Parathyroid adenoma (tissue), 2 donors: ENCODE measurements around the gene PPP1R14B.
A peak's percentile ranks its signal among the peaks of the same experiment; 100 is the strongest.

Experiments
- H2AFZ ChIP-seq: fragments of 300-600 bp; sonication (generic); one replicate; pipeline ENCODE4 v1.7.0; 2017; ENCODE audit warnings: antibody characterized with exemption, mild to moderate bottlenecking
- H3K27ac ChIP-seq: fragments of 300-600 bp; sonication (generic); one replicate; pipeline ENCODE4 v1.7.0; 2017
- H3K27me3 ChIP-seq: fragments of 300-600 bp; sonication (generic); one replicate; pipeline ENCODE4 v1.7.0; 2017; ENCODE audit warnings: low read length; ENCODE audit not compliant: control insufficient read depth, insufficient read depth
- H3K36me3 ChIP-seq: fragments of 300-600 bp; sonication (generic); one replicate; pipeline ENCODE4 v1.7.0; 2017; ENCODE audit warnings: low read length; ENCODE audit not compliant: control insufficient read depth, insufficient read depth
- H3K4me1 ChIP-seq: fragments of 300-600 bp; sonication (generic); one replicate; pipeline ENCODE4 v1.7.0; 2017; ENCODE audit warnings: control low read depth
- H3K4me2 ChIP-seq: fragments of 300-600 bp; sonication (generic); one replicate; pipeline ENCODE4 v1.7.0; 2017; ENCODE audit warnings: low read length
- H3K4me3 ChIP-seq: fragments of 300-600 bp; sonication (generic); one replicate; pipeline ENCODE4 v1.7.0; 2017; ENCODE audit warnings: low read depth, low read length
- H3K79me2 ChIP-seq: fragments of 300-600 bp; sonication (generic); one replicate; pipeline ENCODE4 v1.7.0; 2017; ENCODE audit warnings: control low read depth
- H3K9ac ChIP-seq: fragments of 300-600 bp; sonication (generic); one replicate; pipeline ENCODE4 v1.7.0; 2017; ENCODE audit warnings: mild to moderate bottlenecking
- H3K9me3 ChIP-seq: fragments of 300-600 bp; sonication (generic); one replicate; pipeline ENCODE4 v1.7.0; 2017; ENCODE audit warnings: low read length; ENCODE audit not compliant: control insufficient read depth
- CTCF ChIP-seq: fragments of 300-600 bp; sonication (generic); IDR thresholded peaks from one replicate; pipeline ENCODE4 v1.7.0; 2017; ENCODE audit warnings: antibody characterized with exemption, mild to moderate bottlenecking
- donor health status: primary hyperparathyroidism.

The PPP1R14B gene

GRCh38 chr11:64240435-64241240 is 6.1 kb downstream of the PPP1R14B start, which contains the start of gene FKBP2:
Gene FKBP2, plus strand, starts transcription at chr11:64241095. Its CDS starts 1,293 bp downstream, at chr11:64242388.
- H3K9ac ChIP-seq = peak within 1 kb of the TSS; percentile 53
- peak within 1 kb of the TSS; percentile 97 for H3K4me2 ChIP-seq
- peaks cover 12% of the 10 kb centered on the region for H3K4me1 ChIP-seq
- no peak for TF ChIP-seq CTCF
- H3K4me3 ChIP-seq = peak within 1 kb of the TSS; percentile 79
- H2AFZ ChIP-seq = peak within 1 kb of the TSS; percentile 78
- no peaks in the 10 kb centered on the region for H3K9me3 ChIP-seq
- no peaks in the 10 kb centered on the region for H3K27me3 ChIP-seq
- no peaks in the 10 kb centered on the region for H3K79me2 ChIP-seq
- no peaks in the 10 kb centered on the region for H3K36me3 ChIP-seq
- H3K27ac ChIP-seq = peak within 1 kb of the TSS; percentile 99

GRCh38 chr11:64239662-64240434 is 6.9 kb downstream of the PPP1R14B start:
- peak overlapping the region; percentile 99 for H3K27ac ChIP-seq
- peak overlapping the region; percentile 79 for H3K4me3 ChIP-seq
- TF ChIP-seq CTCF = no peak
- H3K36me3 ChIP-seq = no peaks in the 10 kb centered on the region
- H3K9me3 ChIP-seq = no peaks in the 10 kb centered on the region
- no peaks in the 10 kb centered on the region for H3K27me3 ChIP-seq
- peak overlapping the region; percentile 97 for H3K4me2 ChIP-seq
- H3K9ac ChIP-seq = no peak overlapping the region
- no peaks in the 10 kb centered on the region for H3K79me2 ChIP-seq
- H3K4me1 ChIP-seq = peaks cover 12% of the 10 kb centered on the region
- H2AFZ ChIP-seq = peak overlapping the region; percentile 78

GRCh38 chr11:64238999-64239398 is 7.7 kb downstream of the PPP1R14B start:
- Histone ChIP-seq H3K9ac (no peak overlapping the region), H3K27me3 (no peaks in the 10 kb centered on the region), H2AFZ (no peak overlapping the region), H3K4me1 (peaks cover 12% of the 10 kb centered on the region), H3K27ac (no peak overlapping the region), H3K4me3 (no peak overlapping the region), H3K79me2 (no peaks in the 10 kb centered on the region), H3K4me2 (no peak overlapping the region), H3K9me3 (no peaks in the 10 kb centered on the region), H3K36me3 (no peaks in the 10 kb centered on the region)
- no peak for TF ChIP-seq CTCF

- peaks cover 12% of the 10 kb centered on the region for H3K4me1 ChIP-seq
- H3K9ac ChIP-seq = no peak overlapping the region
Observed at GRCh38 chr11:64238076-64238475, 8.7 kb downstream of the PPP1R14B start.

More at GRCh38 chr11:64238076-64238475, 8.7 kb downstream of the PPP1R14B start:
- H3K4me2 ChIP-seq = peak overlapping the region; percentile 33
- no peak overlapping the region for H2AFZ ChIP-seq
- peak overlapping the region; percentile 22 for H3K4me3 ChIP-seq
- peak overlapping the region; percentile 39 for H3K27ac ChIP-seq
- no peak for TF ChIP-seq CTCF
- no peaks in the 10 kb centered on the region for H3K27me3 ChIP-seq
- H3K79me2 ChIP-seq = no peaks in the 10 kb centered on the region
- no peaks in the 10 kb centered on the region for H3K36me3 ChIP-seq
- H3K9me3 ChIP-seq = no peaks in the 10 kb centered on the region
